Endothelial cell (in vitro differentiated cells): ENCODE data around the gene WDR31. TPM values are rescaled to one million over a fixed set of nuclear protein-coding genes. Genes with fewer than 3 reads are reported as not detected.

ENCODE experiments used
- DNase-seq: peaks from one replicate; pipeline ENCODE4 v3.0.0; 2021; ENCODE audit warnings: low spot score
- H3K27ac Mint-ChIP-seq: one replicate; pipeline ENCODE4 v1.8.0; 2021; ENCODE audit warnings: mixed read lengths, inconsistent platforms; ENCODE audit not compliant: unreplicated experiment
- H3K27me3 Mint-ChIP-seq: one replicate; pipeline ENCODE4 v1.8.0; 2021; ENCODE audit warnings: mild to moderate bottlenecking, moderate library complexity, mixed read lengths, inconsistent platforms; ENCODE audit not compliant: unreplicated experiment
- H3K36me3 Mint-ChIP-seq: one replicate; pipeline ENCODE4 v1.8.0; 2021; ENCODE audit warnings: mild to moderate bottlenecking, low read depth, mixed read lengths, inconsistent platforms; ENCODE audit not compliant: unreplicated experiment
- H3K4me1 Mint-ChIP-seq: one replicate; pipeline ENCODE4 v1.8.0; 2021; ENCODE audit warnings: mild to moderate bottlenecking, mixed read lengths, inconsistent platforms; ENCODE audit not compliant: unreplicated experiment
- H3K4me3 Mint-ChIP-seq: one replicate; pipeline ENCODE4 v1.8.0; 2021; ENCODE audit warnings: mild to moderate bottlenecking, mixed read lengths, inconsistent platforms; ENCODE audit not compliant: unreplicated experiment
- H3K9me3 Mint-ChIP-seq: one replicate; pipeline ENCODE4 v1.8.0; 2021; ENCODE audit warnings: mixed read lengths, inconsistent platforms; ENCODE audit not compliant: unreplicated experiment
- CTCF ChIP-seq: fragments of 200-600 bp; sonication (generic); IDR thresholded peaks from one replicate; pipeline ENCODE4 v1.5.0; 2021; ENCODE audit warnings: antibody characterized with exemption; ENCODE audit not compliant: unreplicated experiment
- total RNA-seq: library from RNA; stranded (reverse); fragmentation: NEBNext Ultra II Directional; extraction: Animal tissue kit (Norgen Biotek cat#: 25700); gene quantifications from one replicate; pipeline ENCODE4 v1.2.1, GENCODE V29; 2021; ENCODE audit not compliant: unreplicated experiment

Gene WDR31
- total RNA-seq, 1 donor from 2014 or later: 0.95 TPM

- no peaks in the 10 kb centered on the region for H3K4me1 Mint-ChIP-seq
- no peaks in the 10 kb centered on the region for H3K27me3 Mint-ChIP-seq
- DNase-seq: peak; percentile 94
- H3K4me3 Mint-ChIP-seq: no peak within 1 kb of the TSS
- TF ChIP-seq CTCF: no peak
- H3K9me3 Mint-ChIP-seq: no peaks in the 10 kb centered on the region
- no peak within 1 kb of the TSS for H3K27ac Mint-ChIP-seq
- peaks cover 26% of the 10 kb centered on the region for H3K36me3 Mint-ChIP-seq
Observed at GRCh38 chr9:113275157-113276131, 64.6 kb downstream of the WDR31 start, which contains the start of the genes CDC26 and PRPF4. CDC26 (minus strand) TSS chr9:113275572; CDS start chr9:113272507, 3,065 bp downstream. PRPF4 (plus strand) TSS chr9:113275658; CDS start chr9:113275744, 86 bp downstream.

- no peaks in the 10 kb centered on the region for H3K9me3 Mint-ChIP-seq
- H3K4me1 Mint-ChIP-seq: no peaks in the 10 kb centered on the region
- DNase-seq: peak; percentile 60
- H3K27ac Mint-ChIP-seq: no peak overlapping the region
- TF ChIP-seq CTCF: peak; percentile 86
- no peaks in the 10 kb centered on the region for H3K27me3 Mint-ChIP-seq
- H3K4me3 Mint-ChIP-seq: no peak overlapping the region
- peaks cover 24% of the 10 kb centered on the region for H3K36me3 Mint-ChIP-seq
Observed at GRCh38 chr9:113274474-113275156, 65.5 kb downstream of the WDR31 start.

- no peak for TF ChIP-seq CTCF
- Mint-ChIP-seq H3K4me3 (no peak overlapping the region), H3K4me1 (no peaks in the 10 kb centered on the region), H3K9me3 (no peaks in the 10 kb centered on the region), H3K36me3 (peaks cover 32% of the 10 kb centered on the region), H3K27ac (no peak overlapping the region), H3K27me3 (no peaks in the 10 kb centered on the region)
- no peak for DNase-seq
Observed at GRCh38 chr9:113269871-113270270, 70.2 kb downstream of the WDR31 start.

- Mint-ChIP-seq H3K4me3 (no peak overlapping the region), H3K27me3 (no peaks in the 10 kb centered on the region), H3K27ac (no peak overlapping the region), H3K9me3 (no peaks in the 10 kb centered on the region), H3K4me1 (no peaks in the 10 kb centered on the region), H3K36me3 (peaks cover 34% of the 10 kb centered on the region)
- no peak for DNase-seq
- no peak for TF ChIP-seq CTCF
Observed at GRCh38 chr9:113269355-113269754, 70.7 kb downstream of the WDR31 start.
